ENCODE results near the gene DISP2.

Gene DISP2

DNA sequence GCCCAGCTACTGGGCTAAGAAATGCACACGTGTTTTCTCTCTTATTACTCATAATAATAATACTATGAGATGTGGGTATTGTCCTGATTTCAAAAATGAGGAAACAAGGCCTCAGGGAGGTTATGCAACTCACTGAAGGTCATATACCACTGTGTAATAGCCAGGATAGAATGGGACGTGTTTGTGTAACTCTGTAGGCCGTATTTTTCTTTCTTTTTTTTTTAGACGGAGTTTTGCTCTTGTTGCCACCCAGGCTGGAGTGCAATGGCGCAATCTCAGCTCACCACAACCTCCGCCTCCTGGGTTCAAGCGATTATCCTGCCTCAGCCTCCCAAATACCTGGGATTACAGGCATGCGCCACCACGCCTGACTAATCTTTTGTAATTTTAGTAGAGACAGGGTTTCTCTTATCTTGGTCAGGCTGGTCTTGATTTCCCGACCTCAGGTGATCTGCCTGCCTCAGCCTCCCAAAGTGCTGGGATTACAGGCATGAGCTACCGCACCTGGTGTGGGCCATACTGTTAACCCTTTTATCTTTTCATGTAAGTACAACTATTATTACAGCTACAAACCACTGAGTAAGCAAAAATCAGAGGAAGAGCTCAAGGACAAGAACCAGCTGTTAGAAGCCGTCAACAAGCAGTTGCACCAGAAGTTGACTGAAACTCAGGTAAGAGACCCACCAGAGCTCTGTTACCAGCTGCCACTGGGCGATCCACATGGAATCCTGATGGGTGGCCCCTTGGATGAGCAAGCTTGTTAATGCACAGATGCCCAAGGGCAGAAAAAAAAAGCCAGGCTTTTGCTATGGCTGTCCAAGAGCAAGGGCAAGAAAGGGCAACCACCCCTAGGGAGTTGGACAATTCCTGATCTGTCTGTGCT is 31.2 kb downstream of the DISP2 start:
- no peak for DNase-seq (ENCODE audit: low read depth in 2 of 2)

DNA sequence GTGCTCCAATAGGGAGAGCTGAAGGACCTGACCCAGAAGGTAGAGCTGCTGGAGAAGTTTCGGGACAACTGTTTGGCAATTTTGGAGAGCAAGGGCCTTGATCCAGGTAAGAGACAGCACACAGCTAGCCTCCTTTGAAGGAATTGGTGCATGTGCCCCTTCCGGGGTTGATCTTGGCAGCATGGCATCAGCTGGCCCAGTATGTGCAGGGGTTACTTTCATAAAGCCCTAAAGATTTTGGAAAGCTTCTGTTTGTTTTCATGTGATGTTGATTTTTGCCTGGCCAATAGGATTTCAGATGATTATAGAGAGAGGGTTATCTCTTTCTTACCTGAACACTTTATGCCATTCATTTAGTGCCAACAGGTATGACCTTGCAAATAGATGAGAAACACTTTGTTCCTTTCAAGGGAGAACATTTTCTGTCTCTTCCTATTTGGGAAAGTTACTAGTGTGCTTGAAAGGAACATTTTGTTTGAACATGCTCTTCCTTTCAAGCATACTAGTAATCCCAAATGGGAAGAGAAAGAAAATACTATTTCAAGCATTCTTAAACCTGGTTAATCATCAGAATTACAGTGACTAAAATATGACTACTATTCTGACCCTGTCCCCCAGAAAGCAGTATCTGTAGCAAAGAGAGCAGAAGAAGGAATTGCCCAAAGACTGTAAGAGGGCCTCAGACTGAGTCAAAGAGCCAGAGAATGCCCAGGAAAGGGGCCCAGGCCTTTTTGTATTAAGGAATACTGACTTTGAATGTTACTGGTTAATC is 32.0 kb downstream of the DISP2 start:
- no peak for DNase-seq (ENCODE audit: low read depth in 2 of 2)

DNA sequence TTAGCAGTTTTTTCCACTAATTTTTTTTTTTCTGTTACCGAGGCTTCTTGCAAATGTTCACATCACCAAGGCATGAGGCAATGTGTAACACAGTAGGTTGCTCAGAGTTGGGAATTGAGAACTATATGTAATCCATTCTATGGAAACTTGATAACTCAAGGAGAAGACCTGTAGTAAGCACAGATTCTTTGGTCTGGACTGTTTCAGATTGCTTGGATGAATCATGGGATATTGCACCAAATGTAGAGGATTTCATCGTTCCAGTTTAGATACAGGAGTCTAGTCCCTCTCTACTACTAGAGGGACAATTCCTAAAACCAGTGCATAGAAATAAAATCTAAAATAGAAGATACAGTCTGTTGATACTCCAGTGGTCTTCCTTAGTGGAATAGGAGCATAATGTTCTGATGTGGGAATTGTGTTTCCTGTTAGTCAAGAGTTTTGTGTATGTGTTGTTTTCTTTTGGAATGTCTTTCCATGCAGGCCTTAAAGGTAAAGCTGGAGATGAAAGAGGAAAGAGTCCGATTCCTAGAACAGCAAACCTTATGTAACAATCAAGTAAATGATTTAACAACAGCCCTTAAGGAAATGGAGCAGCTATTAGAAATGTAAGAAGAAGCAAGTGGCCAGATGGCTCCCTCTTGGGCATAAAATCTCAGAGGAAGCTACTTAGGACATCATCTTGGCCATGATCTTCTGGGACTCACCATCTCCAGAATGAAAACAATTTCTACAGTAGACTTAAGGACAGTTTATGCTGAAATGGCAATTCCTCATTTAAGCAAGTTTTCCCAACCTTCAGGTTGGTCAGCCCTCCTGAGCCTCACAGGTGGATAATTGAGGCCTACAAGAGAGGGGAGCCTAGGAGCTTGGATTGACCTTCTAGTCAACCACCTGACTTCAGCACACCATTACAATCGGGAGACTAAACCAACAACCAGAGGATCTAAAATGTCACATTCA is 35.2 kb downstream of the DISP2 start:
- no peak for DNase-seq (ENCODE audit: low read depth in 2 of 2)

DNA sequence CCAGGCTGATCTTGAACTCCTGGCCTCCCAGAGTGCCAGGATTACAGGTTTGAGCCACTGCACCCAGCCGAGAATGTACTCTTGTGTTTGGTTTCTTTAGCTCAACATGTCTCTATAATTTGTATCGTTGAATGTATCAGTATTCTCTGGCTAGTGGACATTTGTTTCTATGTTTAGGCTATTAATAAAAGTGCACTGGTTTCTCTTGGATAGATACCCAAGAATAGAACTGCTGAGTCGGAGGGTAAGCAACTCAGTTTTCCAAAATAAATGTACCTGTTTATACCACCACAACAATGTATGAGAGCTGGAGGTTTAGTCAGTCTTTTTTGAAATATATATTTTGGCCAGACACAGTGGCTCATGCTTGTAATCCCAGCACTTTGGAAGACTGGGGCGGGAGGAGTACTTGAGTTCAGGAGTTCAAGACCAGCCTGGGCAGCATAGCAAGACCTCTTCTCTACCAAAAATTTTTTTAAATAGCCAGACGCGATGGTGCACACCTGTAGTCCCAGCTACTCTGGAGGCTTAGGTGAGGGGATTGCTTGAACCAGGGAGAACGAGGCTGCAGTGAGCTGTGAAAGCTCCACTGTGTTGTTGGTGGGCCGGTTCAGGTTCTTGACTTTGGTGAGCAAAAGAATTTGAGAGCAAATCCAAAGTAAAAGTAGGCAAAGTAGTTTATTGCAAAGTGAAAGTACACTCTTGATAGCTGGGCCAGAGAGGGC is 39.8 kb downstream of the DISP2 start:
- no peak for DNase-seq (ENCODE audit: low read depth in 2 of 2)

DNA sequence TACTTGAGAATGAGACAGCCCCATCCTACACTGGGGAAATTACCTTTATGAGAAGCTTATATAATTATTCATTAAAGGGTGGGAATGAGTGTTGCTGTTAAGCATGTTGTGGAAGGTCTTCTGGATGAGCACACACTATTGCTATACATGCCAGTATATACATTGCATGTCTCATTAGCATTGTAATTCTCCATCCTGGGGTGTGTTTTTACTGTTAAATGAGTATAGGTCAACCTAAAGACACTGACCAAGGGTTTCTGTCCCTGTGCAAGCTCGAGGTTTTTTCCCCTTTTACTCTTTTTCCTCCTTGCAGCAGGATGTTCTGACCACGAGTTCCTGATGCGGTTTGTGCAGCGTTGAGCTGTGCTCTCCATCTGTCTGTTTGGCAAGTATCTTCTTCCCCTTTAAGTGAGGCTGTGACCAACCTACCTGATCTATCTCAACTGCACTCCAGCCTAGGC is 40.4 kb downstream of the DISP2 start:
- no peak for DNase-seq (ENCODE audit: low read depth in 2 of 2)

DNA sequence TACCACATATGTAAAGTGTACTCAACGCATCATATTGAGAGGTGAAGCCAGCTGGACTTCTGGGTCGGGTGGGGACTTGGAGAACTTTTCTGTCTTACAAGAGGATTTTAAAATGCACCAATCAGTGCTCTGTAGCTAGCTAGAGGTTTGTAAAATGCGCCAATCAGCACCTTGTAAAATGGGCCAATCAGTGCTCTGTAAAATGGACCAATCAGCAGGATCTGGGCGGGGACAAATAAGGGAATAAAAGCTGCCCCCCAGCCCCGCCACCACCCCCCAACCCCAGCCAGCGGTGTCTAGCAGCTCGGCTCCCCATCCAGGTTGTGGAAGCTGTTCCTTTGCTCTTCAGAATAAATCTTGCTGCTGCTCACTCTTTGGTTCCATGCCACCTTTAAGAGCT is 41.4 kb downstream of the DISP2 start:
- no peak for DNase-seq (ENCODE audit: low read depth in 2 of 2)

DNA sequence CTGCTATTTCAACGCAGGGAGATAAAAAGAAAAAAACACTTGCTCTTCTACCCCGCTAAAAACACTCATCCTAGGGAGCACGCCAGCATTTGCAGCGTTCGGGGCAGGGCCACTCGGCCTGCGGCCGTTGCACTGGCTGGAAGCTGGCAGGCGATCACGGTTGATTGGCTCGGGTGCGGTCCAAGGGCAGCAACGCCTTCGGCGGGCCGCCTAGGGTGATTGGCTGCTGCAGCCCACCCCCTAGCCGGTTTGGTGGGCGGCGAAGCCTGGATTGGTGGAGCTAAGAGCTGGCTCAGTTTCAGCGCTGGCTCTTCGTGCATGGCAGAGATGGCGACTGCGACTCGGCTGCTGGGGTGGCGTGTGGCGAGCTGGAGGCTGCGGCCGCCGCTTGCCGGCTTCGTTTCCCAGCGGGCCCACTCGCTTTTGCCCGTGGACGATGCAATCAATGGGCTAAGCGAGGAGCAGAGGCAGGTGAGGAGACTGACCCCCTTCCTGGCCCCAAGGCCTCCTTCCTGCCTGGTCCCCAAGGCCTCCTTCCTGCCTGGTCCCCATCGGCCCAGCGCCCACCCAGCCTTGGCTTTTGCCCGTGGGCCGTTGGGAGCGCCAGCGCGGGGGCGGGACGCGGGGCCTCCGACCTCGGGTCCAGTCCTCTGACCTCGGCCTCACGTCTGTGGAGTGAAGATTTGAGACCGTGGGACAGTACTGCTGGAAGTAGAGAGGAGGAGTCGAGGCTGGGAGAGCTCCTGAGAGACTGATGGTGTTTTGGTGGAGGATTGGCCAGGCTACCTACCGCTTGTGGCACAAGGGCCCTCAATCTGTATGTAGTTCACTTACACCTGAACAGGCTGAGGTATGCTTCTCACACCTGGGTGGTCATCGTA is 47.7 kb downstream of the DISP2 start, which contains the start of gene IVD:
Gene IVD, plus strand, starts transcription at position 295 of the 881 bp plus-strand sequence. Its CDS starts 33 bp downstream, at position 328.
- DNase-seq (ENCODE audit: low read depth in 2 of 2) = peak; percentile 57 to 77

DNA sequence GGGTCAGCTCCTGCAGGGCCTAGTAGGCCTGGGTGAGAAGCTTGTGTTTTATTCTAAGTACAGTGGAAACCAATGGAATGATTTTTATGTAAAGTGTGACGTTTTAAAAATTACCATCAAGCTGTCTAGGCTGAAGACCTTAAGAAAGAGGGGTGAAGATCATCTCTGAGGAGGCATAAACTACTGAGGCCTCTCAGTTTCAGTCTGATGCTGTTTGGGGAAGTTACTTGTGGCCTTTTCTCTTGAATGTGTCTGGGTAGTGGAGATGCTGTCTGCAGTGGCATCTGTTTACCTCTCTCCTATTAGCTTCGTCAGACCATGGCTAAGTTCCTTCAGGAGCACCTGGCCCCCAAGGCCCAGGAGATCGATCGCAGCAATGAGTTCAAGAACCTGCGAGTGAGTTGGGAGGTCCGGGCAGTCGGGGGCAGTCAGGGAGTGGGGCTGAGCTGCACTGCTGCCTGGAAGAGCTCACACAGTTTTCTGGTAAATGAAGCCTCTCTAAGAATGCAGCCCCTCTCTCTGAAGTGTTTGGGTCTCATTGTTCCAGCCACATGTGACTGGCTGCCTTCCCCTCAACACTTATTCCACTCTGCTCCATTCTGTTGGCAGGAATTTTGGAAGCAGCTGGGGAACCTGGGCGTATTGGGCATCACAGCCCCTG is 49.4 kb downstream of the DISP2 start:
- DNase-seq (ENCODE audit: low read depth in 2 of 2) = no peak

DNA sequence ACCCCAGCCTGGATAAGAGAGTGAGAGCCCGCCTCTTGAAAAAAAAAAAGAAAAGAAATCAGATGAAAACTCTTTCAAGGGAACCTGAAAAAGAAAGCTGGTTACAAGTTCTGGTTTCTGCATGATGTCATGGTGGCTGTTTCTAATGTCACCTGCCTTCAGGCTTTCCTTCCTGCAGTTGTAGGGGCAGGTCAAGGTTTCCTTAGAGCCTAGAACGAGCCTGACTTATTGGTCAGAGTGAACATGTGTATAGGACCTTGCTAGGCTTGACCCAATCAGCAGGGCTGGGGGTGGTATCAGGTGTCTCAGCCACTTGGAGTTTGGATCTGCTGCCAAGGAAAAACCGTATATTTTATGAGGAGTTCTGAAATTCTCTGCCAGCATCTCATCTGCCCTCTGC is 51.3 kb downstream of the DISP2 start:
- DNase-seq (ENCODE audit: low read depth in 2 of 2) = no peak

DNA sequence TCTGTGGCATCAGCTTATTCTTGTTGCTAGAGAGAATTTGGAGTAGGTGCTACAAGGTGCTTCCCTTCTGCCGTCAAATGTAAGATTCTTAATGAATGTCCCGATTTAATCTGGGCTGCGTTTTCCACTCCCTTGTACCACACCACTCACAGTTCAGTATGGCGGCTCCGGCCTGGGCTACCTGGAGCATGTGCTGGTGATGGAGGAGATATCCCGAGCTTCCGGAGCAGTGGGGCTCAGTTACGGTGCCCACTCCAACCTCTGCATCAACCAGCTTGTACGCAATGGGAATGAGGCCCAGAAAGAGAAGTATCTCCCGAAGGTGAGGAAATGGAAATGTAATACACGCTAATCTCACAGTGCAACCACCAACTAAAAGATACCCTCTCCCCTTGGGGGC is 52.5 kb downstream of the DISP2 start:
- DNase-seq (ENCODE audit: low read depth in 2 of 2) = no peak

DNA sequence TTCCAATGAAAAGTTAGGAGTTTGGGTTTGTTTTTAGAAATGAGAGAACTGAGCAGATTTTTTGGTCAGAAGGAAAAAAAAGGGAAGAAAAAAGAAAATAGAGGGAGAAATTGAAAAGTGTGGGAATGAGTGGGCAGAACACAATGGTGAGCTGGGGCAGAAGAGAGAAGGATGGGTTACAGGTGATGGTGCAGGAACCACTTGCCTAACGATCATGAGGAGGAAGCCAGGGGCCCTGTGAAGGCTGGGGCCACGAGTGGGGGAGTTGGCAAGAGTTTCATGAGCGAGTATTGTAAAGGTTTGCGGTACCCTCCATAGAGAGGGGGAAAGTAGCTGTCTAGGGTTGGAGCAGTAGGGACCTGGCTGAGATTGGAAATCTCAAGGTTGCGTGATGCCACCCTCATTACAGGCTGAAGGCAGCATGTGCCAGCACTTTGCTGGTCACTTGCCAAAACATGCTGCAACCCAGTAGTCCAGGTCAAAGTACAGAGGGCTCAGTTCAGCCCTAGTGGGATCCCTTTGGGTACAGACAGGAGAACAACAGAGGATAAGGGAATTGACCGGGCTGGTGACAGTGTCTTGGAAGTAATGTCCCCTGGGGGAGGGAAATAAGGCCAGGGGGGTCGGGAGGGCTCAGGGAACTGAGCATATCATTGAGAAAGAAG is 54.2 kb downstream of the DISP2 start:
- no peak for DNase-seq (ENCODE audit: low read depth in 2 of 2)

DNA sequence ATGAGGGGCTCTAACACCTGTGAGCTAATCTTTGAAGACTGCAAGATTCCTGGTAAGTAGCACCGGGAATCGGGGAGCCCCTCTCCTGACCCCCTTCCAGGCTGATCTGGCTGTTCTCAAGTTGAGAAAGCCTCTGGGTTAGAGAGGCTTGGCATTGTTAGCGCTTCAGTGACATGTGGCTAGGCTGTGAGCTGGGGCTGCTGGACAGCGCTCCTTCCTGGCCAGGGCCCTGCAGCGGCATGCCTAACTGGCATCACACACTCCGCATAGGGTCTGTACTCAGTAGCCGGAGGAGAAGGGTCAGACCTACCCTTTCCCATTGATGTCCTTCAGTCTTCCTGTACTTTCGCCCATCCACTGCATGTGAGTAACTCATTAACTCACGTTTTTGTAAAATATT is 55.0 kb downstream of the DISP2 start:
- no peak for DNase-seq (ENCODE audit: low read depth in 2 of 2)

DNA sequence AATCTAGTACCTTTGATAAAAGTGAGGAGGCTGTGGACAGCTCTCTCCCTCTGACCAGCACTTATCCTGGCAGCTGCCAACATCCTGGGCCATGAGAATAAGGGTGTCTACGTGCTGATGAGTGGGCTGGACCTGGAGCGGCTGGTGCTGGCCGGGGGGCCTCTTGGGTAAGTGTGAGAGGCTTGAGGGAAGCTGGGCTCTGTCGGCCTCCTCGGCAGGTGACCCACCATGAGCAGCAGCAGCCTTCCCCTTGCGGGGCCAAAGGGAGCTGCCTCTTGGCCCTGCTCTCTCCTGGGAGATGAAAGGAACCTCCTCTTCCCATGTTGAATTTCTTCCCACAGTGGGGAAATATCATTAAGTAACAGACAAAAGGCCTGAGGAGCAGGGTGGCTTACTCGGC is 56.8 kb downstream of the DISP2 start:
- no peak for DNase-seq (ENCODE audit: low read depth in 2 of 2)

DNA sequence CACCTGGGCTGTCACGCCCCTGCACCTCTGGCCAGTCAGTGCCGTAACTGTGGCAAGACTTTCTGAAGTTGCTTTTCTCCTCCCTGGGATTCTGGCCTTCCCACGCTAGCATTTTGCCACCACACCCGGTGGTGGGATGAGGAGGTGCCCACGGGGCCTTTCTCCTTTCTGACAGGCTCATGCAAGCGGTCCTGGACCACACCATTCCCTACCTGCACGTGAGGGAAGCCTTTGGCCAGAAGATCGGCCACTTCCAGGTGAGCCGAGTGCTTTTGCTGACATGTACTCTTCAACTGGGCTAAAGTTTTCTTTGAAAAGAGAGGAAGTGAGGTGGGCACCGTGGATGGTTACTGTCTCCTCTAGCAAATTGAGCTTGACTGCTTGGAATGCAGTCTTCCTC is 57.2 kb downstream of the DISP2 start:
- no peak for DNase-seq (ENCODE audit: low read depth in 2 of 2)

DNA sequence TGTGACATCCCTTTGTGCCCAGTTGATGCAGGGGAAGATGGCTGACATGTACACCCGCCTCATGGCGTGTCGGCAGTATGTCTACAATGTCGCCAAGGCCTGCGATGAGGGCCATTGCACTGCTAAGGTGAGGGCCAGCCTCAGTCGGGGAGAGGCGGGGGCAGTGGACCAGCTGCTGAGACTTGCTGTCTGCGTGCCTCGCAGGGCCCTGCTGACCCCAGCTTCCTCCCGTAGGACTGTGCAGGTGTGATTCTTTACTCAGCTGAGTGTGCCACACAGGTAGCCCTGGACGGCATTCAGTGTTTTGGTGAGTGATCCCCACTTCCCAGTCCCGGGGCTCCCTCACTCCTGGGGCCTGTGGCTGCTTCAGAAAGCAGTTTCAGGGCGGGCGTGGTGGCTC is 58.0 kb downstream of the DISP2 start:
- no peak for DNase-seq (ENCODE audit: low read depth in 2 of 2)

DNA sequence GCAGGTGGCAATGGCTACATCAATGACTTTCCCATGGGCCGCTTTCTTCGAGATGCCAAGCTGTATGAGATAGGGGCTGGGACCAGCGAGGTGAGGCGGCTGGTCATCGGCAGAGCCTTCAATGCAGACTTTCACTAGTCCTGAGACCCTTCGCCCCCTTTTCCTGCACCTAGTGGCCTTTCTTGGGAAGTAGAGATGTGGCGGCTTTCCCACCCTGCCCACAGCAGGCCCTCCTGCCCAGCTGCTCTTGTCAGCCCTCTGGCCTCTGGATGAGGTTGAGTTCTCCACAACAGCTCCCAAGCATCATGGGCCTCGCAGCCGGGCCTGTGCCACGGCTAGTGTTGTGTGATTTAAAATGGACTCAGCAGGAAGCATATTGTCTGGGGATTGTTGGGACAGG is 60.1 kb downstream of the DISP2 start:
- DNase-seq (ENCODE audit: low read depth in 2 of 2) = no peak

DNA sequence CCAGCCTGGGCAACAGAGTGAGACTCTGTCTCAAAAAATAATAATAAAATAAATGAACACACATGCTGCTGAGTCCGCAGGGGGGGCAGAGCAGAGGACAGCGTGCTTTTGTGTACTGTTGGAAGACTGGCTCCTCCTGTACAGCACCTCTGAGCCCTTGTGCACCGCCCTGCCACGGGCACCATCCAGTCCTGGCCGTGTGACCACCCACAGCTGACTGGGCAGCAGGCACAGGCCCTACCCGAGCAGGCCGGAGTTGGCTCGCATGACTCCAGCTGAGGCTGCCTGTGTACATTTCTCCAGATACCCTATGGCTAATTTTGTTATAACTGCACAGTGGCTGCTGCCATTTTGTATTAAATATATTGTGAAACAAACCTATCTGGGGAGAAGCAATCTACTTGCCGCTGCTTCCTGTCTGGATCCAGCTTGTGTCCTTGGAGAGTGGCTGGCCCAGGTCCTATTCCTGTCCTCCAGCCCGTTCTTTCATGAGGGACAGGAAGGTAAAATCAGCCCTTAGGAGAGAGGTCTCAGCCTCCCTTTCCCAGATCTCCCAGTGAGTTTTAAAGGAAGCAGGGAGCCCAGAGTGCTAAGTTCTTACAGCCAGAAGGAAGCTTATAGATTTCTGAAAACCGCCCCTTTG is 62.2 kb downstream of the DISP2 start:
- DNase-seq (ENCODE audit: low read depth in 2 of 2) = no peak

DNA sequence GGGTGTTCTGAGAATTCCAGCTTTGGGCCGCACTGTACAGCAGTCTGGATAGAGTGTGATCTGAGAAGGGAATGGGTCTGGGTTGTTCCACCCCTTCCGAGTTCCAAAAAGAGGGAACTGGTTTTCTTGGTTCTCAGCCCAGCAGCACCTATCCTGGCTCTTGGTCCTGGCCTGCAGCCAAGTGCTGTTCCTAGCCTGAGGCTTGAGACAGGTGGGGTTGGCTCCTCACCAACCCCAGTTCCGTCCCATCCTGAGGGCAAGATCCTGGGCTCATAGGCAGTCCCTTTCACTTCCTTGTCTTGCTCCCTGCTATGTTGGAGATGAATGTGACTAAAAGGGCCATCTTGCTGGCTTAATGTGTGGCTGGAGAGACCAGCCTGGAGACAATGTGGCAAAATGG is 62.8 kb downstream of the DISP2 start:
- no peak for DNase-seq (ENCODE audit: low read depth in 2 of 2)

Measured in stimulated activated CD4-positive, alpha-beta T cell treated with anti-CD3 and anti-CD28 coated beads, Interleukin-1b, Interleukin-23, amount 100 ng/mL, for 1 hour (primary cell).